ENCODE measurements around the gene GLIS1.

GRCh38 chr1:53470155-53470554 is 268.8 kb downstream of the GLIS1 start:
- TF ChIP-seq CTCF (conservative IDR thresholded peaks at IDR 0.05; ENCODE audit: low read depth, low read length) (peak; percentile 42), EZH2 (IDR thresholded peaks at IDR 0.05; ENCODE audit: borderline replicate concordance, low read depth, low read length, poor library complexity, severe bottlenecking) (no peak)

Measured in A673 (cell line).